ENCODE measurements around the gene CRYBG1.

The CRYBG1 gene, protein sequence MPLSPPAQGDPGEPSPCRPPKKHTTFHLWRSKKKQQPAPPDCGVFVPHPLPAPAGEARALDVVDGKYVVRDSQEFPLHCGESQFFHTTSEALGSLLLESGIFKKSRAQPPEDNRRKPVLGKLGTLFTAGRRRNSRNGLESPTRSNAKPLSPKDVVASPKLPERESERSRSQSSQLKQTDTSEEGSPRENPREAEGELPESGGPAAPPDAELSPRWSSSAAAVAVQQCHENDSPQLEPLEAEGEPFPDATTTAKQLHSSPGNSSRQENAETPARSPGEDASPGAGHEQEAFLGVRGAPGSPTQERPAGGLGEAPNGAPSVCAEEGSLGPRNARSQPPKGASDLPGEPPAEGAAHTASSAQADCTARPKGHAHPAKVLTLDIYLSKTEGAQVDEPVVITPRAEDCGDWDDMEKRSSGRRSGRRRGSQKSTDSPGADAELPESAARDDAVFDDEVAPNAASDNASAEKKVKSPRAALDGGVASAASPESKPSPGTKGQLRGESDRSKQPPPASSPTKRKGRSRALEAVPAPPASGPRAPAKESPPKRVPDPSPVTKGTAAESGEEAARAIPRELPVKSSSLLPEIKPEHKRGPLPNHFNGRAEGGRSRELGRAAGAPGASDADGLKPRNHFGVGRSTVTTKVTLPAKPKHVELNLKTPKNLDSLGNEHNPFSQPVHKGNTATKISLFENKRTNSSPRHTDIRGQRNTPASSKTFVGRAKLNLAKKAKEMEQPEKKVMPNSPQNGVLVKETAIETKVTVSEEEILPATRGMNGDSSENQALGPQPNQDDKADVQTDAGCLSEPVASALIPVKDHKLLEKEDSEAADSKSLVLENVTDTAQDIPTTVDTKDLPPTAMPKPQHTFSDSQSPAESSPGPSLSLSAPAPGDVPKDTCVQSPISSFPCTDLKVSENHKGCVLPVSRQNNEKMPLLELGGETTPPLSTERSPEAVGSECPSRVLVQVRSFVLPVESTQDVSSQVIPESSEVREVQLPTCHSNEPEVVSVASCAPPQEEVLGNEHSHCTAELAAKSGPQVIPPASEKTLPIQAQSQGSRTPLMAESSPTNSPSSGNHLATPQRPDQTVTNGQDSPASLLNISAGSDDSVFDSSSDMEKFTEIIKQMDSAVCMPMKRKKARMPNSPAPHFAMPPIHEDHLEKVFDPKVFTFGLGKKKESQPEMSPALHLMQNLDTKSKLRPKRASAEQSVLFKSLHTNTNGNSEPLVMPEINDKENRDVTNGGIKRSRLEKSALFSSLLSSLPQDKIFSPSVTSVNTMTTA (N-terminal part only)

DNA sequence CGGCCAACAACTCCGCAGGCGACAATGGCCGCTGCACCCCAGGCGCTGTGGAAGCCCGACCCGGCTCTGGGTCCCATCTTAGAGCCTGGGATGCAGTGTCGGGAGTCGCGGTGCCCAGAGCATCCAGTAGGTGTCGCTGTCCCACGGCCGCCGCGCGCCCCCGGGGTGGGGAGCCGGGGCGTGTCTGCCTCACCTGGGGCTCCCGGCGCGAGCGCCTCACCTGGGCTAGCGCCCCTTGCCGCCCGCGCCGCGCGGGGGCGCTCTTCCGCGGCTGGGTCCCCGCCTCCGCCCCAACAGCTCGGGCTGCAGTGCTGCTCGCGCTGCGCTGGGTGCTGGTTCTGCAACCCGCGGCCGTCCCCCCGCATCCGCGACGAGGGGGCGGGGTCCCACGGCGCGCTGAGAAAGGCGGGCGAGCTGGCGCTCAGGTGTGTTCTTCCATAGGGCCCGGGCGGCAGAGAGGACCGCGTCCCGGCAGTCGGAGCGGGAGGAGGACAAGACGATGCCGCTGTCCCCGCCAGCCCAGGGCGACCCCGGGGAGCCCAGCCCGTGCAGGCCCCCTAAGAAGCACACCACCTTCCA lies at the start of gene CRYBG1:
Gene CRYBG1 (plus strand): TSS at position 308 of the 579 bp plus-strand sequence. CDS start 192 bp downstream, at position 500.
- peak; percentile 39 to 56 for DNase-seq (ENCODE audit: low read depth in 2 of 2)

DNA sequence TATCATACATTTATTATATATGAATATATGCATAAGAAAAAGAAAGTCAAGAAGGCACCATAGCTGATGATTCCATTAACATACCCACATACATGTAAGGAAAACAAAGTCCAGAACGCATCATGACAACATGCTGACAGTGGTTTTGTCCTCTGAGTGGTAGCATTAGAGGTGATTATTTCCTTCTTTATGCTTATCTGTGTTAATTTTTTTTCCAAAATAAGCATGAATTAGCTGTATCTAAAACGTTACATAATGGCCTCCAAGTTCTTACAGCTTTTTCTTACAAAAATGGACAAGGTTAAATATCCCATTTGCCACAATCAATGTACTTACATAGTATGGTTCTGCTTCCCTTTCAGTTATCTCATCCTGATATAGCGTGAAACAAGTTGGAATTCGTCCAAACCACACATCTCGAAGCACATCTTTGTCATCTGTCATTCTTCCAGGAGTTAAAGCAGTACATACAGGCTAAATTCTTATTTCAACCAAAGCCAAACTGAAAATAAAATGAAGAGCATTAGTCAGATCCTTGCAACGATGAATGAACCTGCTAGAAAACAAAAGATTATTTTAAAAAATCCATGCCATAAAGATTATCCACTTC lies 44.6 kb upstream of the CRYBG1 start:
- DNase-seq (ENCODE audit: low read depth in 2 of 2) = no peak

DNA sequence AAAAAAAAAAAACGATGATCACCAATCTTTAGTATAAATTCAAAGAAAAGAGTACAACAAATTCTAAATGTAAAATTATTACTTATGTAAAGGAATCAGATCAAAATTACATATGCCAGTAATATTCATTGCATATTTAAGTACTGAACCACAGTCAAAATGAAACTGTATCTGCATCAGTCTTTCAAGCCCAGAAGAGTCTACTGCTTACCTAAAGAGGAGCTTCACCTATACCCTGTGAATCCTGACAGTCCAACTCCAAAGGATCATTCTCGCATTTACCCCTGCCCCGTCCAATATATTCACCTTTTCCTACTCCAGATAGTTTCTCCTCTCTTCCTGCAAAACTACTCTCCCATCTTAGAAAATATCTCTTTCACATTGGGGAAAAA lies 44.1 kb upstream of the CRYBG1 start:
- no peak for DNase-seq (ENCODE audit: low read depth in 2 of 2)

DNA sequence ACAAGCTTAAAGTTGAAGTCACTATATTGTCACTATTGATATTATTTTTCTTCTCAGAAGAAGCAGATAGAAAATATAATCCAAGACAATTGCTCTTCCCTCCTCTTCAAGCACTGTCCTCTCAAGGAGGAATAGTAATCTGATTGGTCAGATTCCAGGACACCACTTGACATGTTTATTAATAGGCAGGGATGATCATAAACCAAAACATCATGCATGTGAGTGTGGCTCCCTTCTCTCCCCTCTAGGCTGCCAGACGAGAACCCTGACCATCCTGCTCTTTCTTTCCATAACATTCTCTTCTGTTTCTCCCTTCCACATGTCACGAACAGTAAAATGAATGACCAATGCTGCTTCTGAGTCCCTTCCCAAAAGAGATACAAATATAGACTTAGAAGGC lies 42.5 kb upstream of the CRYBG1 start:
- DNase-seq (ENCODE audit: low read depth in 2 of 2) = no peak

DNA sequence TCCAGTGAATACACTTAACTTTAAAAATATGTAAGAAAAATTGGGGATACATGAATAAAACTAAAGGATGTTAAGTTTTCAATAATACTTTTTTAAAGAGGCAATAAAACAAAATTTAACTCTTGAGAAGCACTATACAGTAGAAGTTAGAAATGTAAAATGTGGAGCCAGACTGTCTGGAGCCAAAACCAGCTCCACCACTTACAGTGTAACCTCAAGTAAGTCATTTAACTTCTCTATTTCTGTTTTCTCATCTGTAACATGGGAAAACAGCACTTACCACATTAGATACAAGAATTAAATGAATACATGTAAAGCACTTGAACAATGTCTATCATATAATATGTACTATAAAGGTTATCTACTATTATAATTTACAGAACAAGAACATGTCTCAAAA lies 41.7 kb upstream of the CRYBG1 start:
- no peak for DNase-seq (ENCODE audit: low read depth in 2 of 2)

DNA sequence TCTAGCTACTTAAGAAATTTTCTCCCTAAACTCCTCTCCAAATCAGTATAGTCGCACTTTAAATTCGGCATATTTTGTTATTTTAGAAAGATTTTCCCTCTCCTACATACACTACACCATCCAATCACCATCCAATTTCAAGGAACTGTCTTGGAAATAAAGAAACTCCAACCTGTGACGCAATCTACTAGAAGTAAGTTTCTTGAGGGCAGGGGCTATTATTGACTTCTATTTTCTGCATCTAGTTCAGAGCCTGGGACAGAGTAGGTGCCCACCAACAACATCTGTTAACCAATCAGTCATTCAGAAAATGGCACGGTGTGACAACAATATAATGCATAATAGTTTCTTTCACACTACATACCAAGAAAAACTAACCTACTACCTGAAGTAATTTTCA lies 38.6 kb upstream of the CRYBG1 start:
- DNase-seq (ENCODE audit: low read depth in 2 of 2) = no peak

DNA sequence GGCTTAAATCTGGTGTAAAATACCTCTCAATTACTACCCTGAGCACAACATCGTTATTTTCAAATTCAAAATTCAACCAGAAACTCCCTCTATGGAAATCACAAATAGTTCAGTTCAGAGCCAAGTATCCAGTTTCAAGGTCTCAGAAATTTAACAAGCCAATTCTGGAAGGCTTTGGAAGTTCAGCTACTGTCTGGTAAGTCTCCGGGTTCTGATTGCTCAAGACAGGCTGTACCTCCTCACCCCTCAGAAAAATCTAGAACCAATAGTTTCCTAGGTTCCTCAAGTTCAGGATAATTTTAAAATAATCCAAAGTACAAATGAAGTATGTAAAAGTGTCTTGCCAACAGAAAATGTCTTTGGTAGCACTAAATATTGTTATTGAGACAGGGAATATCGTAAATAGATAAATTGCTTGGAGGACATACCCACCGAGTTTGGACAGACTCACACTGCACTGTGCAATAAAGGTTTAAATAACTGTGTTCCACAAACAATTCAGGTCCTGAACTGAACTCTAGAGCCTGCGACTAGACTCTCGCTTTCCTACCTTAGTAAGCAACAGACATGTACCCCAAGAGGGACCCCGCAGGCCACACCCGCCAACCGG lies 35.7 kb upstream of the CRYBG1 start:
- DNase-seq (ENCODE audit: low read depth in 2 of 2) = no peak

DNA sequence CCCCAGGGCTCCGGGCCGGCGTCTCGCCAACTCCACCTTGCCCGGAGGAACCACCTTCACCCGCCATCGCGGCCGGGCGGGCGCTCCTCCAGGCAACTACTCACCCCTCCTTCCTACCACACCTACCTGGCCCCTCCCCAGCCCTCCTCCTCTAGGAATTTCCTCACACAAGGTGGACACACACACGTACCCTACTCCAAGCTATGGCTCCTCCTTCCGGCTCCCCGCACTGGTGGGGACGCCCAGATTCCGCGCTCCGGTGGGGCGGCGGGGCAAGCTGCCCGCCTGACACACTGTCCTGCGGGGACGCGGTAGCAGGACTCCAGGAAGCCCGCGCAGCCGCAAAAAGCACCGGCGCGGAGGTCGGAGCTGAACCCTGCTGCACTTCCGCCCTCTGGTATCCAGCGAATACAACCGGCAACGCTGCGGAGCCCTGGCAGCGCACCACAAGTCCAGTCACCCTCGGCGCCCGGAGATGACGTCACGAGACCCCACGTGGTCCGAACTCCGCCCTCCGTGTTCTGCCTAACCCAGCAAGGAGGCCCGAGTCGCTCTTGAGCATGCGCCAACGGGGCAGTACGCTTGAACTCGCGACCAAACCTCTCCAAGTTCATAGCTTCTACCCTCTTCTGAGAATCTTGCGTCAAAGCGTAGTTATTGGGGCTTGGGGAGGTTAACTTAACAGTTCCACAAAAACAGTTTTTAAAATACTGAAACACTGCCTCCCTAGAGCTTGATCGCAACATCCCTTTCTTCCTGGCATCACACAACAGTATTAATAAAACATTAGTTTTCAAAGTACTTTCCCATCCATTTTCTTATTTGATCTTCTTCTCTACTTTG lies 35.0 kb upstream of the CRYBG1 start, which contains the start of gene ATG5:
Gene ATG5 (minus strand): TSS at position 425 of the 843 bp plus-strand sequence. CDS start 9,552 bp downstream, outside the sequence.
- peak; percentile 100 for DNase-seq (ENCODE audit: low read depth in 2 of 2)

DNA sequence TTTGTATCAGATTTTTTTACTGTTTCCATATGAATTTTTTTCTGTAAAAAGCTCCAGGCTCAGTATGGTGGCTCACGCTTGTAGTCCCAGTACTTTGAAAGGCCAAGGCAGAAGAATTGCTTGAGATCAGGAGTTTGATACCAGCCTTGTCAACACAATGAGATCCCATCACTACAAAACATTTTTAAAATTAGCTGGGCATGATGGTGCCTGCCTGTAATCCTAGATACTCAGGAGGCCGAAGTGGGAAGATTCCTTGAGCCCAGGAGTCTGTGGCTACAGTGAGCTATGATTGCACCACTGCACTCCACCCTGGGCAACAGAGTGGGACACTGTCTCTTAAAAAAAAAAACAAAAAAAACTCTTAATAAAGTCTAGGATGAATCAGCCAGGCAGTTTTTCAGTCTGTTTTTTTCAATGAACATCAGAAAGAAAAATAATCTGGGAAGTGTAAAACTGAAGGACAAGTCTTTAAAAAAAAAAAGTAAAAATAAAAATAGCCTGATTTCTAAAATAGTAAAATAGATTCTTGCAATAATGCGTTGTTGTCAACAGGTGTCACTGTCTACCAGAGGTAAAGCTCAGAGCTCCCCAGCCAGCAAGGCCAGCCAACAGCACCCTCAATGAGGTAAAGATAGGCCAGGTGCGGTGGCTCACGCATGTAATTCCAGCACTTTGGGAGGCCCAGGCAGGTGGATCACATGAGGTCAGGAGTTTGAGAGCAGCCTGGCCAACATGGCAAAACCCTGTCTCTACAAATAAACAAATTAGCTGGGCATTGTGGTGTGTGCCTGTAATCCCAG lies 25.7 kb upstream of the CRYBG1 start:
- DNase-seq (ENCODE audit: low read depth in 2 of 2) = no peak

DNA sequence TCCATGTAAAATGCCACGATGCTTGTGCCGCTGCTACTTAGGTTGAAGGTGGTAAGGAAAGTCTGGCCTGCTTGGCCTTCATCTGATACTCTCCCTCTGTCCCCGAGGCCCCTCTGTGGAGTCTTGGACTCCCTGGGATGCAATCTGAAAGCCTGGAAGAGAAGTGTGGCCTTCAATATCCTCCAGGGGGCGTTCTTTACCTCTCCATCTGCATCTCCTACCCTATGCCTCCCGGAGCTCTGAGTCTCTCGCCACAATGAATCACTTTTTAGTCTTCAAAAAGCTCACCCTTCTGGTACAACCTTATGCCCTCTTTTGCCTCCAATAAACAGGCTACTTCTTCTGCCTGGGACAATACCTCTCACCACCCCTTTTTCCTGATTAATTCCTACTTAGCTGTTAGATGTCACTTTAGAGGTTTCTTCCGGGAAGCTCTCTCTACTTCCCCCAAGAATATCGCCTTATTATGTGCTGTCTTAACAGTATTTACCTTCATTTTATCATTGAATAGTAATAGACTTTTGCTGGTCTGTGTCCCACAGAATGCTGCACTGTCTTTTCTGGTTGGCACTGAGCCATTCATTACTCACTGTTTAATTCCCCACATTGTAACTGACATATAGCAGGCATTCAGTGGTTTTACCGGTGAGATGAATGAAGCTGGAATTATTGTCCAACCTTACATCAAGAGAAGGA lies 21.0 kb upstream of the CRYBG1 start:
- peak in 1 of 2 donors; percentile 18 for DNase-seq (ENCODE audit: low read depth in 2 of 2)

DNA sequence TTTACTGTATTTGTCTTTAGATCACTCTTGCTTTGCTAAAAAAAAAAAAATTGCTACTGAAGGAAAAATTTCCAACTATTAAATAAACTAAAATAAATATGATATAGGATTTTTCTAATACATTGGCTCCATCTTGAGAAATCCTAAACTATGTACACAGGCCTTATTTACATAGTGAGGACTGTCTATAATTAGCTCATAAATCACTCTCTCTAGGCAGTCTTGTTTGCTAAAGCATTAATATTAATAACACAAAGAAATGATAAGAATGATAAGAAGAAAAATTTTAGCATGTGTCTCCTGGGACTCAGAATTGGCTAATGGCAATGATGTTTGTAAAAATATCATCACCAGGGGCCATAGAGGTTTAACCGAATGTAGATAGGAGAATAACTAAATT lies 13.3 kb upstream of the CRYBG1 start:
- DNase-seq (ENCODE audit: low read depth in 2 of 2) = no peak

DNA sequence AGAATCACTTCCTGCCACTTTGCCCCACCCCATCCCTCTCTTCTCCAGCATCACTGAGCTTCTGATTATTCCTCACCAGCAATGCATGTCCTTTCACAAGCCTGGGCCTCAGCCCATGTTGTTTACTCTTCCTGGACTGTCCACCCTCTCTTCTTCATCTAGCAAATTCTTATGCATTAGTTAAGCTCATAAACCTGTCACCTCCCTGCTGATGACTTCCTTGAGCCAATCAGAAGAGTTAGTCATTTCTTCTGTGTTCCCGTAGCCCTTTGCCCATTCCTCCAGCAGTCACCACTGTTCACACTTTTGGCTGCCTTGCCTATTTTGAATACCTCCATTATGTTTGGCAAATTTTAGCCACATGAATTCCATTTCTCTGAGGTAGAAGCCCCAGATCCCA lies 4.1 kb upstream of the CRYBG1 start:
- DNase-seq (ENCODE audit: low read depth in 2 of 2) = no peak

DNA sequence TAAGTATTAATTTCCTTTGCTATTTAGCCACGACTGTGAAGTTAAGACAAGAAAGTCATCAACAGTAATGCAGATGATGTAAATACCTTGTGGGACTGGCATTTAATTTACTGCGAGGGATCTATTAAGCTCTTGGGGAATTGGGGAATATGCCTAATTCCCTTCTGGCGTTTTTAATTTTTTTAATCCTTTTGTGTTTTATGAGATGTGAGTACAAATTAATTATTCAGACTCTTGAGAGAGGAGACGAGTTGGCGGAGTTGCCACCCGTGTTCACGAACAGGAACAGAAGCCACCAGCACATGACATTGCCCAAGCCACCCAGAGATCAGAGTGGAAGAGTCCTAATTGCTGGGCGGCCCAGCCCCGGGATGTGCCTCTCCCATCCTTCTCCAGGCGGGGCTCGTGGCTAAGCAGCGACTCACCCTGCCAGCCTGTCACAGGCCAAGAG lies 533 bp upstream of the CRYBG1 start:
- DNase-seq (ENCODE audit: low read depth in 2 of 2) = no peak

DNA sequence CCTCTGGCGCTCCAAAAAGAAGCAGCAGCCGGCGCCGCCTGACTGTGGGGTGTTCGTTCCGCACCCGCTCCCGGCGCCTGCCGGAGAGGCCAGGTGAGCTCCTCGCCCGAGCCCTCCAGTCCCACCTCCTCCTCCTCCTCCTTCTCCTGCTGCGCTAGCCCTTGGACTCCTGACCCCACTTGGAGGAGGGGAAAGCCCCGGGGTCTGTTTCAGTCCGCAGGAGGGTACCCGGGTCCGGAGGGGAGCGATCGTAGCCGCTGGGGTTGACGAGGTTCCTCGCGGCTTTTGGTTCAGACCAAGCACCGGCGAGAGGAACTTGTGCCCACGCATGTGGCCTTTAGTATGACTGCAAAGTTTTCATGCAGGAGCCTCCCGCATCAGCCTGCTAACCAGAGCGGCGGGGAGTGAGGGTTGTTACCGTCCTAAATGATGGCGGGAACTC lies 493 bp downstream of the CRYBG1 start:
- no peak for DNase-seq (ENCODE audit: low read depth in 2 of 2)

DNA sequence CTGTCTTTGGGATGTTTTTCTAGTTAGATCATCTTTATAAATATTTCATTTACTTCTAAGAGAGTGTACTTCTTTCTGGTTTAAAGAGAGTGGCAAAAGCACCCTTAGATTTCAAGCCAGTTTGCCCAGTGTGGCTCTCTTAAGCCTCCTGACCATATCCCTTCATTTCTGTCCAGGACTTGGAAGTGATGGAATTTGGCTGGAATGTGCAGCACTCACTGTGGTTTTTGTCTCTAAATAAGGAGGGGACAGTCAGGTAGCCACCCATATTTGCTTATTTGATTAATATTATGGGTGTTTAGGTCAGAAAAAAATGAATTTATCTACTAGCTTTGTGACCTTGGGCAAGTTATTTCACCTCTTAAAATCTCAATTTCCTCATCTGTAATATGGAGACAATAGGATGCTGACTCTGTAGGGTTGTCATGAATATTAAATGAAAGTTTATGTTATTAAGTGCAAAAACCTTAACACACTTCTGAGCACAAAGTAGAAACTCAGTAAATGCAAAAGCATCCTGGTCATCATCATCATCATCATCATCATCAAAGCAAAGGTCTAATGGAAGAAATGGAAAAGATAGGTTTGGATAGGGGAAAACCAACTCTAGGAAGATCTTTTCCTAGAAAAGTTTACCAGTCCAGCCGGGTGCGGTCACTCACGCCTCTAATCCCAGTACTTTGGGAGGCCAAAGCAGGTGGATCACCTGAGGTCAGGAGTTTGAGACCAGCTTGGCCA lies 3.1 kb downstream of the CRYBG1 start:
- DNase-seq (ENCODE audit: low read depth in 2 of 2) = no peak

DNA sequence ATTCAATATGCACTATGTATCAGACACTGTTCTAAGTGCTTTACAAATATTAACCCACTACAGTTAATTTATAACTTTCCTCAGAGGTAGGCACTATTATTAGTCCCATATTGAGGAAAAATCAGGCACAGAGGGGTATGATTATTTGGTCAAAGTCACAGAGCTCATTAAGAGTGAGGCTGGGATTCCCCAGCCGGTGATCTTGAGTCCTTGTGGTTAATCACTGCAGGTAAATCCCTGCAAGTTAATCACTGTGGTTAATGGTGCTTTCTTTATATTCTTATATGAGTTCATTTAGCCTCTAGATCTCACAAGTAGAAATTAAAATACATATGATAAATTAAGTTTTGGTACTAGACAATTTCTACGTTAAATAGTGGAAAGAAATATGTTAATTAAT lies 9.2 kb downstream of the CRYBG1 start:
- DNase-seq (ENCODE audit: low read depth in 2 of 2) = no peak

DNA sequence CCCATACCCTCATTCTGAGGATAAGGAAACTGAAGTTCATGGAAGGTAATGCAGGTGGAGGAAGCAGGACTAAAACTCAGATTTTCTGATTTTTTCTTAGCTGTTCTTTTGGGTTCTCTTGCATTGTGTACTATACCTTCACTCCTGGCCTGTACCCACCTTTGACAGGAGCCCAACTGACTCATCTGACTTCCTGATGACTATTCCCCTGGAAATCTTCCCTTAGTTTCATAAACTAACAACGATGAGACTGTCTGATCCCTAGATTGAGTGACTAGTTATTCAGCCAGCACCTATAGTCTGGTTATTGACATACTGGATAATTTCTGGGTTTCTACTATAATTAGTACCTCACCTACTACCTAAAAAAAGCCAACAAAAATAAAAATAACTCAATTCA lies 10.1 kb downstream of the CRYBG1 start:
- no peak for DNase-seq (ENCODE audit: low read depth in 2 of 2)
